SU-DHL-6 (cell line): ENCODE results near the gene STRBP.

ENCODE experiments used
- H2AFZ ChIP-seq: fragments of 200-600 bp; sonication (generic); 2 replicates; pipeline ENCODE4 v1.6.1; 2014; ENCODE audit warnings: low read depth, mild to moderate bottlenecking, moderate library complexity, mixed read lengths, antibody characterized with exemption, low read length; ENCODE audit not compliant: severe bottlenecking
- H3F3A ChIP-seq: fragments of 200-600 bp; shearing (Covaris generic); 2 replicates; pipeline ENCODE4 v1.6.0; 2016; ENCODE audit warnings: antibody characterized with exemption, mild to moderate bottlenecking; ENCODE audit not compliant: insufficient read depth
- H3K27ac ChIP-seq: fragments of 200-600 bp; sonication (generic); 2 replicates; pipeline ENCODE4 v1.5.1; 2016; ENCODE audit warnings: low read depth, mild to moderate bottlenecking, low read length, moderate library complexity, mixed read lengths
- H3K27me3 ChIP-seq: fragments of 200-600 bp; sonication (generic), shearing (Covaris generic); 2 replicates; pipeline ENCODE4 v1.6.0; 2014; ENCODE audit warnings: mild to moderate bottlenecking, low read length
- H3K36me3 ChIP-seq: fragments of 200-600 bp; sonication (generic); 2 replicates; pipeline ENCODE4 v1.6.1; 2014; ENCODE audit warnings: mild to moderate bottlenecking, low read length, mixed read lengths
- H3K4me2 ChIP-seq: fragments of 300-600, 200-600 bp; shearing (Covaris generic), sonication (generic); 2 replicates; pipeline ENCODE4 v1.6.0; 2014; ENCODE audit warnings: low read length, low read depth, mild to moderate bottlenecking; ENCODE audit not compliant: poor library complexity, severe bottlenecking
- H3K4me3 ChIP-seq: fragments of 200-600 bp; sonication (generic); 2 replicates; pipeline ENCODE4 v1.5.1; 2014; ENCODE audit warnings: antibody characterized with exemption, low read length, mild to moderate bottlenecking, mixed read lengths; ENCODE audit not compliant: insufficient read depth, poor library complexity, severe bottlenecking
- H3K79me2 ChIP-seq: fragments of 200-600 bp; sonication (generic); 2 replicates; pipeline ENCODE4 v1.6.1; 2014; ENCODE audit warnings: mild to moderate bottlenecking, low read length, moderate library complexity; ENCODE audit not compliant: insufficient read depth
- H3K9ac ChIP-seq: fragments of 200-600 bp; sonication (generic); 2 replicates; pipeline ENCODE4 v1.7.0; 2014; ENCODE audit warnings: mild to moderate bottlenecking, low read length
- H3K9me2 ChIP-seq: fragments of 200-600 bp; sonication (generic); replicated peaks from 2 replicates; pipeline ENCODE4 v1.6.1; 2014; ENCODE audit warnings: low read length; ENCODE audit not compliant: insufficient read depth
- H3K9me3 ChIP-seq: fragments of 200-600 bp; sonication (generic); 2 replicates; pipeline ENCODE4 v1.6.1; 2014; ENCODE audit warnings: low read length, mixed read lengths; ENCODE audit not compliant: insufficient read depth
- H4K20me1 ChIP-seq: fragments of 200-600 bp; sonication (generic); 2 replicates; pipeline ENCODE4 v1.6.1; 2014; ENCODE audit warnings: low read depth, mild to moderate bottlenecking, antibody characterized with exemption, low read length, moderate library complexity, mixed read lengths
- EZH2phosphoT487 ChIP-seq: fragments of 200-600 bp; sonication (generic), shearing (Covaris generic); conservative IDR thresholded peaks from 2 replicates; pipeline ENCODE4 v1.6.1; 2018; ENCODE audit warnings: mild to moderate bottlenecking, antibody characterized with exemption, low read length, moderate library complexity, mixed read lengths
- TF ChIP-seq, protein P1 (sequence below): fragments of 200-600 bp; sonication (generic); IDR thresholded peaks from one replicate; pipeline ENCODE4 v1.5.1; 2017; ENCODE audit warnings: antibody characterized with exemption, mild to moderate bottlenecking, low read length, moderate library complexity; ENCODE audit not compliant: insufficient read depth, poor library complexity, severe bottlenecking

The STRBP gene

DNA sequence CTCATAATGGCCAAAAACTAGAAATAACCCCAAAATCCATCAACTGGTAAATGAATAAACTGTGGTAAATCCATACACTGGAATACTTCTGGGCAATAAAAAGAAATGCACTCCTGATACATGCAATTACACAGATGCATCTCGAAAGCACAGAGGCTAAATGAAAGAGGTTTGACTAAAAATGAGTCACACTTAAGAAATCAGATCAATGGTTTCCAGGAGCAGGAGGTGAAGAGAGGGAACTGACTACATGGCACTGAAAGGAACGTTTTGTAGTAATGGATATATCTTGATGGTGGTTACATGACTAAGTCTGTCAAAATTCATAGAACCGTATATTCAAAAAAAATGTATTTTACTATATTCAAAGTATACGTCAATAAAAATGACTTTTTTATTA lies 42.4 kb downstream of the STRBP start:
- H3K4me2 ChIP-seq = peak overlapping the region; percentile 31
- no peak overlapping the region for H3K4me3 ChIP-seq
- peaks cover 26% of the 10 kb centered on the region; the same call in 1 of the 2 replicates for H3K36me3 ChIP-seq
- TF ChIP-seq, protein P1, sequence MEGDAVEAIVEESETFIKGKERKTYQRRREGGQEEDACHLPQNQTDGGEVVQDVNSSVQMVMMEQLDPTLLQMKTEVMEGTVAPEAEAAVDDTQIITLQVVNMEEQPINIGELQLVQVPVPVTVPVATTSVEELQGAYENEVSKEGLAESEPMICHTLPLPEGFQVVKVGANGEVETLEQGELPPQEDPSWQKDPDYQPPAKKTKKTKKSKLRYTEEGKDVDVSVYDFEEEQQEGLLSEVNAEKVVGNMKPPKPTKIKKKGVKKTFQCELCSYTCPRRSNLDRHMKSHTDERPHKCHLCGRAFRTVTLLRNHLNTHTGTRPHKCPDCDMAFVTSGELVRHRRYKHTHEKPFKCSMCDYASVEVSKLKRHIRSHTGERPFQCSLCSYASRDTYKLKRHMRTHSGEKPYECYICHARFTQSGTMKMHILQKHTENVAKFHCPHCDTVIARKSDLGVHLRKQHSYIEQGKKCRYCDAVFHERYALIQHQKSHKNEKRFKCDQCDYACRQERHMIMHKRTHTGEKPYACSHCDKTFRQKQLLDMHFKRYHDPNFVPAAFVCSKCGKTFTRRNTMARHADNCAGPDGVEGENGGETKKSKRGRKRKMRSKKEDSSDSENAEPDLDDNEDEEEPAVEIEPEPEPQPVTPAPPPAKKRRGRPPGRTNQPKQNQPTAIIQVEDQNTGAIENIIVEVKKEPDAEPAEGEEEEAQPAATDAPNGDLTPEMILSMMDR = no peak
- TF ChIP-seq EZH2phosphoT487 = no peak
- peak overlapping the region; percentile 40 for H3K27ac ChIP-seq
- H3F3A ChIP-seq = peaks cover 42% of the 10 kb centered on the region
- no peak overlapping the region for H3K9ac ChIP-seq
- peaks cover 98% of the 10 kb centered on the region for H3K79me2 ChIP-seq
- H3K9me3 ChIP-seq = no peaks in the 10 kb centered on the region
- peaks cover 24% of the 10 kb centered on the region for H4K20me1 ChIP-seq
- no peak overlapping the region for H2AFZ ChIP-seq
- H3K9me2 ChIP-seq = no peaks in the 10 kb centered on the region
- no peaks in the 10 kb centered on the region for H3K27me3 ChIP-seq

DNA sequence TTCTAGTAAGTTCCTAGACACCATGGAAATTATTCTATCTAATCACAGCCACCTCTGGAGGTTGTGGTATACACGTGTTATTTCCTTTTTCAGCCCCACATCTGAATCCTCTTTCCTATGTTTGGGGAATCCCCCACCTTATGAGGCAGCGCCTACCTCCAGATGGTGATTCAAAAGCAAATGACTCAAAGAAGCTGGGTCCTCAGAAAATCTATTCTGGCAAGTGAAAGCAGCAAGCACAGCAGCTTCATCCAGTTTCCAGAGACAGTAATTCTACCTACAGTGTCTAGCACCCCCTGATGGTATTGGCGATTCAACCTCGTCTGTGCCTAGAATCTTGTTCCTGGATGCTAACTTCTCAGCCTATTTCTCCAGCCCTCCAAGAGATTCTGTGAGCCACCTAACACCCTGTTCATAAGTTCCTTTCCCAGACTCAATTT lies 43.0 kb downstream of the STRBP start:
- Histone ChIP-seq H4K20me1 (peaks cover 24% of the 10 kb centered on the region), H3K4me3 (no peak overlapping the region), H3K79me2 (peaks cover 98% of the 10 kb centered on the region), H3K9ac (no peak overlapping the region), H3K27me3 (no peaks in the 10 kb centered on the region), H3K9me3 (no peaks in the 10 kb centered on the region), H3F3A (peaks cover 39% of the 10 kb centered on the region), H2AFZ (no peak overlapping the region), H3K9me2 (no peaks in the 10 kb centered on the region), H3K4me2 (peak overlapping the region; percentile 31), H3K36me3 (peaks cover 26% of the 10 kb centered on the region; the same call in 1 of the 2 replicates), H3K27ac (peak overlapping the region; percentile 40)
- TF ChIP-seq, protein P1 = peak; percentile 50
- no peak for TF ChIP-seq EZH2phosphoT487

DNA sequence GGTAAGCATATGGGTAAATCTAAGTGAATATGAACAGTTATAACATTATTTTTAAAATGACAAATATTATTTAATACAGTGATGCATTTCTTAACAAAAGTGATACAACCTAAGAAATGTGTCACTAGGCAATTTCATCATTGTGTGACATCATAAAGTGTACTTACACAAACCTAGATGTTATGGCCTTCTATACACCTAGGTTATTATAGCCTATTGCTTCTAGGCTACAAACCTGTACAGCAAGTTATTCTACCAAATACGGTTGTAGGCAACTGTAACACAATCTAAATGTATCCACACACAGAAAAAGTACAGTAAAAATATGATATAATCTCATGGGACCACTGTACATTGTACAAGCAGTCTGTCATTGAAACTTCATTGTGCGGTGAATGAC lies 48.3 kb downstream of the STRBP start:
- peaks cover 31% of the 10 kb centered on the region for H4K20me1 ChIP-seq
- no peak overlapping the region for H3K4me3 ChIP-seq
- no peak overlapping the region for H3K27ac ChIP-seq
- H3K27me3 ChIP-seq = no peaks in the 10 kb centered on the region
- no peaks in the 10 kb centered on the region for H3K9me2 ChIP-seq
- H3K4me2 ChIP-seq = no peak overlapping the region
- H2AFZ ChIP-seq = no peak overlapping the region
- H3K36me3 ChIP-seq = peaks cover 36% of the 10 kb centered on the region; the same call in 1 of the 2 replicates
- H3K79me2 ChIP-seq = peaks cover 99% of the 10 kb centered on the region
- H3K9me3 ChIP-seq = no peaks in the 10 kb centered on the region
- H3K9ac ChIP-seq = no peak overlapping the region
- no peak for TF ChIP-seq EZH2phosphoT487
- TF ChIP-seq, protein P1 = no peak
- H3F3A ChIP-seq = peaks cover 17% of the 10 kb centered on the region
